Heart left ventricle (tissue), 16 donors: ENCODE results near the gene SLIT3. TPM values are rescaled to one million over a fixed set of nuclear protein-coding genes. Genes with fewer than 3 reads are reported as not detected.
A peak's percentile ranks its signal among the peaks of the same experiment; 100 is the strongest.

Experiments used
- ATAC-seq, 4 donors: fragments of 200-7000 bp; cut with Tn5 transposase; one replicate each; pipeline ENCODE4 v1.9.1; 2020 to 2022; ENCODE audit warnings: moderate library complexity in 4 of 4, mild to moderate bottlenecking in 3 of 4, moderate number of reproducible peaks in 1 of 4
- DNase-seq, 5 donors: peaks; one replicate each; pipeline ENCODE4 v3.0.0-alpha.2; 2020
- H3K27ac ChIP-seq, 12 donors: fragments of 200-600 bp; sonication (generic) in 4 of 12; one replicate each; pipeline versions ENCODE4 v1.5.0 to v1.8.0; 2016 to 2022; ENCODE audit warnings: mild to moderate bottlenecking in 2 of 12
- H3K27me3 ChIP-seq, 9 donors: fragments of 200-600 bp; sonication (generic) in 2 of 9; one replicate each; pipeline versions ENCODE4 v1.5.1 to v1.8.0; 2016 to 2022; ENCODE audit warnings: mild to moderate bottlenecking in 3 of 9
- H3K36me3 ChIP-seq, 9 donors: fragments of 200-600 bp; sonication (generic) in 2 of 9; one replicate each; pipeline versions ENCODE4 v1.5.0 to v1.8.0; 2018 to 2022; ENCODE audit warnings: mild to moderate bottlenecking in 2 of 9
- H3K4me1 ChIP-seq, 12 donors: fragments of 200-600 bp; sonication (generic) in 4 of 12; one replicate each; pipeline versions ENCODE4 v1.5.0 to v1.8.0; 2016 to 2022; ENCODE audit warnings: mild to moderate bottlenecking in 3 of 12
- H3K4me3 ChIP-seq, 12 donors: fragments of 200-600 bp; sonication (generic) in 4 of 12; one replicate each; pipeline versions ENCODE4 v1.5.0 to v1.8.0; 2017 to 2022; ENCODE audit warnings: mild to moderate bottlenecking in 9 of 12, moderate library complexity in 4 of 12
- H3K9me3 ChIP-seq, 12 donors: fragments of 200-600 bp; sonication (generic) in 4 of 12; one replicate each; pipeline versions ENCODE4 v1.5.0 to v1.8.0; 2016 to 2022; ENCODE audit warnings: mild to moderate bottlenecking in 1 of 12
- POLR2A ChIP-seq, 2 donors: fragments of 450-650 bp; IDR thresholded peaks; one replicate each; pipeline ENCODE4 v1.6.1; 2017; ENCODE audit warnings: antibody characterized with exemption in 2 of 2, mild to moderate bottlenecking in 2 of 2, moderate library complexity in 2 of 2
- WGBS, 4 donors: extraction: QIAGEN DNeasy Blood & Tissue Kit in 2 of 4; methylation state at CpG; one replicate each; pipeline versions ENCODE4 v1.1.5 to v1.1.7; 2013 to 2018; 5-methylcytosine and 5-hydroxymethylcytosine counted together
- intact Hi-C, 10 donors: fragments of 100-400 bp; cut with DNase I; formaldehyde crosslinking; loops; one replicate each; pipeline versions ENCODE4 v1.11.1 to v1.14.2; 2022
- polyA plus RNA-seq, 2 donors: library from polyadenylated mRNA; stranded (reverse); fragments of 200-250 nt; gene quantifications; one replicate each; pipeline ENCODE4 v1.2.3, GENCODE V29; 2013
- total RNA-seq, 9 donors: library from RNA; depleted of rRNA in 2 of 9; stranded (reverse); fragments of >200 nt in 2 of 9; fragmentation: NEBNext Ultra II Directional in 3 of 9; extraction: Animal tissue kit (Norgen Biotek cat#: 25700) in 3 of 9; gene quantifications; one replicate each; pipeline versions ENCODE4 v1.1.0 to v1.2.4, GENCODE V29; 2016 to 2023
- TF ChIP-seq, protein P1 (sequence below), 12 donors: fragments of 200-600 bp; sonication (generic) in 4 of 12; IDR thresholded peaks; one replicate each; pipeline versions ENCODE4 v1.5.0 to v1.8.0; 2018 to 2022; ENCODE audit warnings: antibody characterized with exemption in 12 of 12, mild to moderate bottlenecking in 5 of 12
- donor health status: ischemic (EF 13 %, LVEDD 7.1; RV severe dilation, severe dysfunction).
- donor health status: healthy with polysubstance abuse.
- donor health status: DM: no; HTN: yes; CAD: no.
- donor health status: DM: no; HTN: no; CAD: no.
- donor health status: ischemic (EF 25% LVEDD 6.9; RV normal size, moderate dysfunction).
- donor health status: ischemic (EF 25% LVEDD 5.7; RV mildly dilated, moderate dysfunction).
- donor health status: healthy.
- donor health status: DM: yes; HTN: yes; CAD: no.
- donor health status: ischemic (EF 35%, LVEDD 5.7; RV mildly dilated, moderate dysfunction).
- donor health status: nonischemic (EF 11% LVEDD 7.7; RV severe dilation, severe dysfunction).
- donor health status: DM: yes; HTN: yes; CAD: no.
- donor health status: PGD.
- donor health status: ischemic (EF 29% LVEDD 5.4; RV normal size, mild dysfunction).
- donor health status: nonischemic (EF 23%, LVEDD 6.1; RV moderate dilation, normal function).

SLIT3 gene
- total and polyA plus RNA-seq, 11 donors = 2.3 to 40.3 (median 14.4) TPM

DNA sequence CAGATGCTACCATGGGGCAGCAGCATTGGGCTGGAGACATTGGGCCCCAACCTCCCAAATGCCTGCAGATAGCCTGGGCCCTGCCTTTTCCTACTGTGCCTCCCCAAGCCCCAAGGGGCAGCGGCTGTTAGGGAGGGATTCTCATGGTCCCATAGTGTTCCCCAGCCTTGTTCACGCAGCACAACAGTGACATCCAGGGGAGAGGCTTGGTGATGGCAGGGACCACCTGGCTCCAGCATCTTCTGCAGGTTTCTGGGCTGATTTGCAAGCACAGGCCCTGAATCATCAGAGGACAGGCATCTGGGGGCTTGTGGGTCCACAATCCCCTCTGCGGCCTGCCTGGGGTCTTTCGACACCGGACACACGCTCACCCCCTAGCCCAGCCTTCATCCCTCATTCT lies 354.6 kb downstream of the SLIT3 start:
- ATAC-seq = peak in 3 of 4 donors; percentile 68 to 76 (median 69)
- Histone ChIP-seq H3K9me3 (no peaks in the 10 kb centered on the region), H3K36me3 (no peaks in the 10 kb centered on the region), H3K27me3 (no peaks in the 10 kb centered on the region), H3K4me1 (peaks cover 0 to 8% (median 0%) of the 10 kb centered on the region in 12 donors), H3K4me3 (no peak overlapping the region), H3K27ac (no peak overlapping the region)
- TF ChIP-seq, protein P1, sequence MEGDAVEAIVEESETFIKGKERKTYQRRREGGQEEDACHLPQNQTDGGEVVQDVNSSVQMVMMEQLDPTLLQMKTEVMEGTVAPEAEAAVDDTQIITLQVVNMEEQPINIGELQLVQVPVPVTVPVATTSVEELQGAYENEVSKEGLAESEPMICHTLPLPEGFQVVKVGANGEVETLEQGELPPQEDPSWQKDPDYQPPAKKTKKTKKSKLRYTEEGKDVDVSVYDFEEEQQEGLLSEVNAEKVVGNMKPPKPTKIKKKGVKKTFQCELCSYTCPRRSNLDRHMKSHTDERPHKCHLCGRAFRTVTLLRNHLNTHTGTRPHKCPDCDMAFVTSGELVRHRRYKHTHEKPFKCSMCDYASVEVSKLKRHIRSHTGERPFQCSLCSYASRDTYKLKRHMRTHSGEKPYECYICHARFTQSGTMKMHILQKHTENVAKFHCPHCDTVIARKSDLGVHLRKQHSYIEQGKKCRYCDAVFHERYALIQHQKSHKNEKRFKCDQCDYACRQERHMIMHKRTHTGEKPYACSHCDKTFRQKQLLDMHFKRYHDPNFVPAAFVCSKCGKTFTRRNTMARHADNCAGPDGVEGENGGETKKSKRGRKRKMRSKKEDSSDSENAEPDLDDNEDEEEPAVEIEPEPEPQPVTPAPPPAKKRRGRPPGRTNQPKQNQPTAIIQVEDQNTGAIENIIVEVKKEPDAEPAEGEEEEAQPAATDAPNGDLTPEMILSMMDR (IDR thresholded peaks at IDR 0.05) = peak in 7 of 12 donors; percentile 12 to 46 (median 24)
- TF ChIP-seq POLR2A (IDR thresholded peaks at IDR 0.05) = no peak
- WGBS, 4 donors = 85 to 92% (median 89%) methylated on average over 5 to 6 of the region's 6 CpGs
- intact Hi-C loops = loop anchor here in 5 of 10 donors (5.0 to 10.0 kb wide), 4 partner anchors 239 to 264 kb away; no protein-coding TSS in a partner anchor
- no peak for DNase-seq

- no peak for TF ChIP-seq POLR2A (IDR thresholded peaks at IDR 0.05)
- TF ChIP-seq, protein P1 (IDR thresholded peaks at IDR 0.05) = no peak
- 37 to 45% (median 44%) methylated on average over 5 of the region's 5 CpGs for WGBS, 4 donors
- ATAC-seq = peak in 2 of 4 donors; percentile 62 to 77
Observed at GRCh38 chr5:168944004-168944403, 356.9 kb downstream of the SLIT3 start.

DNA sequence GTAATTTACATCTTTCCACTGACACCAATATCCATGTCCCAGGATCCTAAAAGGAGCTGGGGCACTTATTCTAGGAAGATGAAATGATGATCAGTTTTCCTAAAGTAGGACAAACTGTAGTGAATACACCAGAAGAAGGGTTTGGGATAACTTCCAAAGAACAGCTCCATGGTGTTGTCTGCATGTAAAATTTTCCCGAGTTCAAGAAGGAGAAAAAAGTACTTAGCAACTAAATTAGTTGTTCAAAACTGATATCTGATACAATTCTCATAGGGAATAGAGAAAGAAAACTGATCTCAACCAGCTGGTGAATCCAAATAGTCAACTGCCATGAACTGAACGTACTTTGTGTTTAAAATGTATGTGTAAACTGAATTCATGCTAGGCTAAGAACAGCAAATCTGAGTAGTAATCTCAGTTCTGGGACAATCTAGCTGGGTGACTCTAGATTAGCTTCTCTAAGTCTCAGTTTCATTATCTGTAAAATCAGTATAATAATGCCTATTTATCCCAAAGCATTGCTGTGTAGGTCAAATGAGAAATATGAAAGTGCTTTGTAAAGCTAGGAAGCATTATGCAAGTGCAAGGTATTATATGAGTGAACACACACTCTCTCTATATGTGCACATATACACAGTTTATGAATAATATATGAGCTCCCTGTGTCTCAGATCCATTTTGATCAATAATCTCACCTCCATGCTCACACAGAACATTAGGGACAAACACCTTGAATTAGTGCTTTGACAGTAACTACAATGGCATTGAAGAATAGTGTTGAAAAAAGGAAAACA lies 357.7 kb downstream of the SLIT3 start:
- ATAC-seq (no peak), DNase-seq (no peak)
- 47 to 67% (median 64%) methylated on average over 2 of the region's 2 CpGs for WGBS, 4 donors
- H3K27me3 ChIP-seq = no peaks in the 10 kb centered on the region
- no peaks in the 10 kb centered on the region for H3K9me3 ChIP-seq
- peaks cover 0 to 8% (median 0%) of the 10 kb centered on the region in 12 donors for H3K4me1 ChIP-seq
- intact Hi-C loops = loop anchor here in 2 of 10 donors (10.0 kb wide), 1 partner anchor 238 kb away; no protein-coding TSS in a partner anchor
- H3K36me3 ChIP-seq = no peaks in the 10 kb centered on the region
- TF ChIP-seq, protein P1 (IDR thresholded peaks at IDR 0.05) = no peak
- TF ChIP-seq POLR2A (IDR thresholded peaks at IDR 0.05) = no peak
- H3K4me3 ChIP-seq = no peak overlapping the region
- H3K27ac ChIP-seq = no peak overlapping the region

More at GRCh38 chr5:168944004-168944403, 356.9 kb downstream of the SLIT3 start:
- H3K4me1 ChIP-seq = peaks cover 0 to 8% (median 0%) of the 10 kb centered on the region in 12 donors
- no peak overlapping the region for H3K27ac ChIP-seq
- no peaks in the 10 kb centered on the region for H3K9me3 ChIP-seq
- no peak overlapping the region for H3K4me3 ChIP-seq
- no peak for DNase-seq
- intact Hi-C loops = loop anchor here in 2 of 10 donors (10.0 kb wide), 1 partner anchor 239 kb away; no protein-coding TSS in a partner anchor
- no peaks in the 10 kb centered on the region for H3K27me3 ChIP-seq
- H3K36me3 ChIP-seq = no peaks in the 10 kb centered on the region

DNA sequence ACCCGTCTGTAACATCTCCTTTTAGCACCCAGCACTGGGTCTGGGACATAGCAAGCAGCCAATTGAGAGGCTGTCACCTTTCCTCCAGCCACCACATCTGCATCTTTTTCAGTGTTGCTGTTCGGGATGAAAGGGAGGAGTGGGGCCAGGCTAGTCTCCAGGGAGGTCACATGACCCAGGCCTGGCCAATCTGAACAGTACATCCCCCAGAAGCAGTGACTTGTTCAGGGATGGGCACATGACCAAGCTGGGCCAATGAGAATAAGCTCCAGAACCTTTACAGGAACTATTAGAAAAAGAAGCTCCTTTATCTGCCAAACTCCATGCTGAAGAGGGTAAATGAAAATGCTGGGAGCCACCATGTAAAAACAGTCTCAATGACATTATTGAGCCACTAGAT lies 359.0 kb downstream of the SLIT3 start:
- TF ChIP-seq POLR2A (IDR thresholded peaks at IDR 0.05) = no peak
- TF ChIP-seq, protein P1 (IDR thresholded peaks at IDR 0.05) = no peak
- Histone ChIP-seq H3K27me3 (no peaks in the 10 kb centered on the region), H3K27ac (no peak overlapping the region), H3K36me3 (no peaks in the 10 kb centered on the region), H3K4me3 (no peak overlapping the region), H3K9me3 (no peaks in the 10 kb centered on the region), H3K4me1 (peaks cover 0 to 8% (median 0%) of the 10 kb centered on the region in 12 donors)
- WGBS, 4 donors = 54 to 65% (median 59%) methylated on average over 2 of the region's 2 CpGs
- no peak for DNase-seq
- intact Hi-C loops = loop anchor here in 2 of 10 donors (10.0 kb wide), 1 partner anchor 237 kb away; no protein-coding TSS in a partner anchor
- ATAC-seq = no peak
